ENCODE data around the gene DNAJC10. TPM values are rescaled to one million over a fixed set of nuclear protein-coding genes. Genes with fewer than 3 reads are reported as not detected.
A peak's percentile ranks its signal among the peaks of the same experiment; 100 is the strongest.

DNAJC10 gene
- total and polyA plus RNA-seq, 9 of the 15 experiments (the other 6 are each of a cell fraction or from before 2014, with no cell fraction given): 9.8 to 77.7 (median 57.3) TPM

GRCh38 chr2:182715892-182716649 is at the start of gene DNAJC10 (continued):
- TF ChIP-seq, protein P1, sequence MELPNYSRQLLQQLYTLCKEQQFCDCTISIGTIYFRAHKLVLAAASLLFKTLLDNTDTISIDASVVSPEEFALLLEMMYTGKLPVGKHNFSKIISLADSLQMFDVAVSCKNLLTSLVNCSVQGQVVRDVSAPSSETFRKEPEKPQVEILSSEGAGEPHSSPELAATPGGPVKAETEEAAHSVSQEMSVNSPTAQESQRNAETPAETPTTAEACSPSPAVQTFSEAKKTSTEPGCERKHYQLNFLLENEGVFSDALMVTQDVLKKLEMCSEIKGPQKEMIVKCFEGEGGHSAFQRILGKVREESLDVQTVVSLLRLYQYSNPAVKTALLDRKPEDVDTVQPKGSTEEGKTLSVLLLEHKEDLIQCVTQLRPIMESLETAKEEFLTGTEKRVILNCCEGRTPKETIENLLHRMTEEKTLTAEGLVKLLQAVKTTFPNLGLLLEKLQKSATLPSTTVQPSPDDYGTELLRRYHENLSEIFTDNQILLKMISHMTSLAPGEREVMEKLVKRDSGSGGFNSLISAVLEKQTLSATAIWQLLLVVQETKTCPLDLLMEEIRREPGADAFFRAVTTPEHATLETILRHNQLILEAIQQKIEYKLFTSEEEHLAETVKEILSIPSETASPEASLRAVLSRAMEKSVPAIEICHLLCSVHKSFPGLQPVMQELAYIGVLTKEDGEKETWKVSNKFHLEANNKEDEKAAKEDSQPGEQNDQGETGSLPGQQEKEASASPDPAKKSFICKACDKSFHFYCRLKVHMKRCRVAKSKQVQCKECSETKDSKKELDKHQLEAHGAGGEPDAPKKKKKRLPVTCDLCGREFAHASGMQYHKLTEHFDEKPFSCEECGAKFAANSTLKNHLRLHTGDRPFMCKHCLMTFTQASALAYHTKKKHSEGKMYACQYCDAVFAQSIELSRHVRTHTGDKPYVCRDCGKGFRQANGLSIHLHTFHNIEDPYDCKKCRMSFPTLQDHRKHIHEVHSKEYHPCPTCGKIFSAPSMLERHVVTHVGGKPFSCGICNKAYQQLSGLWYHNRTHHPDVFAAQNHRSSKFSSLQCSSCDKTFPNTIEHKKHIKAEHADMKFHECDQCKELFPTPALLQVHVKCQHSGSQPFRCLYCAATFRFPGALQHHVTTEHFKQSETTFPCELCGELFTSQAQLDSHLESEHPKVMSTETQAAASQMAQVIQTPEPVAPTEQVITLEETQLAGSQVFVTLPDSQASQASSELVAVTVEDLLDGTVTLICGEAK (IDR thresholded peaks at IDR 0.05): peak; percentile 73
- TF ChIP-seq, protein P1 (CRISPR knock-in tag; IDR thresholded peaks at IDR 0.05): no peak
- no peak for TF ChIP-seq DMBX1 (CRISPR knock-in tag; IDR thresholded peaks at IDR 0.05; ENCODE audit: borderline replicate concordance)
- peak in 1 of 2 experiments; percentile 19; a peak in 1 of 4 replicates for TF ChIP-seq ZMIZ1 (IDR thresholded peaks at IDR 0.05; ENCODE audit: low read depth in 2 of 2, low read length in 2 of 2)
- no peak for TF ChIP-seq NFE2 (IDR thresholded peaks at IDR 0.05; ENCODE audit: low read depth)
- TF ChIP-seq POLR2G (IDR thresholded peaks at IDR 0.05; ENCODE audit: low read depth, low read length): peak; percentile 99
- peak; percentile 88 for TF ChIP-seq RB1 (IDR thresholded peaks at IDR 0.05; ENCODE audit: low read depth)
- TF ChIP-seq, protein P2, sequence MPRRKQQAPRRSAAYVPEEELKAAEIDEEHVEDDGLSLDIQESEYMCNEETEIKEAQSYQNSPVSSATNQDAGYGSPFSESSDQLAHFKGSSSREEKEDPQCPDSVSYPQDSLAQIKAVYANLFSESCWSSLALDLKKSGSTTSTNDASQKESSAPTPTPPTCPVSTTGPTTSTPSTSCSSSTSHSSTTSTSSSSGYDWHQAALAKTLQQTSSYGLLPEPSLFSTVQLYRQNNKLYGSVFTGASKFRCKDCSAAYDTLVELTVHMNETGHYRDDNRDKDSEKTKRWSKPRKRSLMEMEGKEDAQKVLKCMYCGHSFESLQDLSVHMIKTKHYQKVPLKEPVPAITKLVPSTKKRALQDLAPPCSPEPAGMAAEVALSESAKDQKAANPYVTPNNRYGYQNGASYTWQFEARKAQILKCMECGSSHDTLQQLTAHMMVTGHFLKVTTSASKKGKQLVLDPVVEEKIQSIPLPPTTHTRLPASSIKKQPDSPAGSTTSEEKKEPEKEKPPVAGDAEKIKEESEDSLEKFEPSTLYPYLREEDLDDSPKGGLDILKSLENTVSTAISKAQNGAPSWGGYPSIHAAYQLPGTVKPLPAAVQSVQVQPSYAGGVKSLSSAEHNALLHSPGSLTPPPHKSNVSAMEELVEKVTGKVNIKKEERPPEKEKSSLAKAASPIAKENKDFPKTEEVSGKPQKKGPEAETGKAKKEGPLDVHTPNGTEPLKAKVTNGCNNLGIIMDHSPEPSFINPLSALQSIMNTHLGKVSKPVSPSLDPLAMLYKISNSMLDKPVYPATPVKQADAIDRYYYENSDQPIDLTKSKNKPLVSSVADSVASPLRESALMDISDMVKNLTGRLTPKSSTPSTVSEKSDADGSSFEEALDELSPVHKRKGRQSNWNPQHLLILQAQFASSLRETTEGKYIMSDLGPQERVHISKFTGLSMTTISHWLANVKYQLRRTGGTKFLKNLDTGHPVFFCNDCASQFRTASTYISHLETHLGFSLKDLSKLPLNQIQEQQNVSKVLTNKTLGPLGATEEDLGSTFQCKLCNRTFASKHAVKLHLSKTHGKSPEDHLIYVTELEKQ (CRISPR knock-in tag; IDR thresholded peaks at IDR 0.05): no peak
